ENCODE results near the gene TMEM94.

DNA sequence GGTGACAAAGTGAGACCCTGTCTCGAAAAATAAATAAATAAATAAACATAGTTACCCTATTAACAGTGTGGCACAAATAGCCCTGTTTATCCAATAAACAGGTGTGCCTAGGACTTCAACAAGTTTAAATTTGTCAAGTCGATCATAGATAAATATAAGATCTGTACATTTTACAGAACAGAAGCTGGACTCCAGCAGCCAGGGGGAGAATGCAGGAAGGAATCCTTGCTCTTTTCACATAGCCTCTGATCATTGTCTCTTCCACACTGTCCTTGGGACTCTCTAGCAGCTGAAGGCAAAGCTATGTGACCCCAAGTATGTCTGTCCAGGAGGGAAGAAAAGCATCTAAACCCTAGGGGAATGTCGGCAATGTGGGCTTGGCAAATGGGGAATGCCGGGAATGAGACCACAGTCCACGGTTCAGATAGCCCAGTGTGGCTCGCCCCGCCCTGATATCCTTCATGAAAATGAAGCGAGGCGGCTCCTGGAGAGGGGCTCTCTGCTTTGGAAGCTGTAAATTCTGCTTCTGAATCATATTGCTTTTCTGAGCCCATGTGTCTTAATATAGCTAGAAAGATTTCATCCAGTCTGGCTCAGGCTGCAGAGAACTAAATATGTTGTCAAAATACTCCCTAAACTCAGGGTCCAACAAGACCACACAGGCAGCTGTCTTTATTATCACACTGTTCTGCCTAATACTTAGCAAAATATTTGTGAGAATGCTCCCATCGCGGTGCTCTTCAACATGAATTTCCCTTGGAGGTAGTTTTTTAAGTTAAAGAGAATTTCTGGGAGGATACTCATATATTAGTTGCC lies 26.1 kb upstream of the TMEM94 start:
- TF ChIP-seq, protein P1, sequence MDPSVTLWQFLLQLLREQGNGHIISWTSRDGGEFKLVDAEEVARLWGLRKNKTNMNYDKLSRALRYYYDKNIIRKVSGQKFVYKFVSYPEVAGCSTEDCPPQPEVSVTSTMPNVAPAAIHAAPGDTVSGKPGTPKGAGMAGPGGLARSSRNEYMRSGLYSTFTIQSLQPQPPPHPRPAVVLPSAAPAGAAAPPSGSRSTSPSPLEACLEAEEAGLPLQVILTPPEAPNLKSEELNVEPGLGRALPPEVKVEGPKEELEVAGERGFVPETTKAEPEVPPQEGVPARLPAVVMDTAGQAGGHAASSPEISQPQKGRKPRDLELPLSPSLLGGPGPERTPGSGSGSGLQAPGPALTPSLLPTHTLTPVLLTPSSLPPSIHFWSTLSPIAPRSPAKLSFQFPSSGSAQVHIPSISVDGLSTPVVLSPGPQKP (IDR thresholded peaks at IDR 0.05; ENCODE audit: low read depth, low read length): no peak
- TF ChIP-seq MYC (IDR thresholded peaks at IDR 0.05; ENCODE audit: borderline replicate concordance, low read length) (no peak), CHD4 (IDR thresholded peaks at IDR 0.05; ENCODE audit: borderline replicate concordance) (no peak), POLR2AphosphoS2 (conservative IDR thresholded peaks at IDR 0.05; ENCODE audit: low read length) (no peak), EP300 (IDR thresholded peaks at IDR 0.05) (no peak), POLR2A (IDR thresholded peaks at IDR 0.05; ENCODE audit: low read length) (0 out of 2 replicates have a peak, but pooled peaks have one; percentile 15), CEBPB (IDR thresholded peaks at IDR 0.05) (no peak; a peak in 1 of 4 replicates), HDAC2 (IDR thresholded peaks at IDR 0.05) (no peak), SMC3 (IDR thresholded peaks at IDR 0.05) (no peak), PHF8 (IDR thresholded peaks at IDR 0.05; ENCODE audit: borderline replicate concordance, low read depth) (no peak), JUN (IDR thresholded peaks at IDR 0.05) (peak in 1 of 2 experiments; percentile 21; a peak in 1 of 5 replicates)
- TF ChIP-seq, protein P2, sequence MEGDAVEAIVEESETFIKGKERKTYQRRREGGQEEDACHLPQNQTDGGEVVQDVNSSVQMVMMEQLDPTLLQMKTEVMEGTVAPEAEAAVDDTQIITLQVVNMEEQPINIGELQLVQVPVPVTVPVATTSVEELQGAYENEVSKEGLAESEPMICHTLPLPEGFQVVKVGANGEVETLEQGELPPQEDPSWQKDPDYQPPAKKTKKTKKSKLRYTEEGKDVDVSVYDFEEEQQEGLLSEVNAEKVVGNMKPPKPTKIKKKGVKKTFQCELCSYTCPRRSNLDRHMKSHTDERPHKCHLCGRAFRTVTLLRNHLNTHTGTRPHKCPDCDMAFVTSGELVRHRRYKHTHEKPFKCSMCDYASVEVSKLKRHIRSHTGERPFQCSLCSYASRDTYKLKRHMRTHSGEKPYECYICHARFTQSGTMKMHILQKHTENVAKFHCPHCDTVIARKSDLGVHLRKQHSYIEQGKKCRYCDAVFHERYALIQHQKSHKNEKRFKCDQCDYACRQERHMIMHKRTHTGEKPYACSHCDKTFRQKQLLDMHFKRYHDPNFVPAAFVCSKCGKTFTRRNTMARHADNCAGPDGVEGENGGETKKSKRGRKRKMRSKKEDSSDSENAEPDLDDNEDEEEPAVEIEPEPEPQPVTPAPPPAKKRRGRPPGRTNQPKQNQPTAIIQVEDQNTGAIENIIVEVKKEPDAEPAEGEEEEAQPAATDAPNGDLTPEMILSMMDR (IDR thresholded peaks at IDR 0.05): no peak
- TF ChIP-seq, protein P3, sequence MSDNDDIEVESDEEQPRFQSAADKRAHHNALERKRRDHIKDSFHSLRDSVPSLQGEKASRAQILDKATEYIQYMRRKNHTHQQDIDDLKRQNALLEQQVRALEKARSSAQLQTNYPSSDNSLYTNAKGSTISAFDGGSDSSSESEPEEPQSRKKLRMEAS (IDR thresholded peaks at IDR 0.05): peak; percentile 58

Measured in A549 (cell line).